Mucosa of descending colon (tissue), 3 donors: Measurements from ENCODE around the gene CARD14. TPM values are rescaled to one million over a fixed set of nuclear protein-coding genes. Genes with fewer than 3 reads are reported as not detected.

ENCODE experiments used
- ATAC-seq: fragments of 200-7000 bp; cut with Tn5 transposase; one replicate; pipeline ENCODE4 v1.9.1; 2020; ENCODE audit warnings: mild to moderate bottlenecking, moderate library complexity
- DNase-seq, 3 donors: peaks; one replicate each; pipeline ENCODE4 v3.0.0-alpha.2; 2020
- H3K36me3 ChIP-seq: fragments of 200-600 bp; one replicate; pipeline ENCODE4 v1.8.0; 2021; ENCODE audit warnings: low read depth, mild to moderate bottlenecking
- H3K4me1 ChIP-seq: fragments of 200-600 bp; one replicate; pipeline ENCODE4 v1.8.0; 2021; ENCODE audit warnings: low read depth, mild to moderate bottlenecking
- H3K4me3 ChIP-seq: fragments of 200-600 bp; one replicate; pipeline ENCODE4 v1.8.0; 2021; ENCODE audit warnings: mild to moderate bottlenecking
- H3K9me3 ChIP-seq: fragments of 200-600 bp; one replicate; pipeline ENCODE4 v1.8.0; 2021; ENCODE audit warnings: mild to moderate bottlenecking
- CTCF ChIP-seq: fragments of 200-600 bp; IDR thresholded peaks from one replicate; pipeline ENCODE4 v1.8.0; 2022; ENCODE audit warnings: antibody characterized with exemption, mild to moderate bottlenecking
- intact Hi-C, 2 donors: fragments of 100-400 bp; cut with DNase I in 1 of 2; cut with micrococcal nuclease in 1 of 2; formaldehyde crosslinking; loops; one replicate each; pipeline versions ENCODE4 v1.11.0 to v1.11.1; 2022; cut with DNase I, micrococcal nuclease
- total RNA-seq, 3 donors: library from RNA; stranded (reverse); fragmentation: NEBNext Ultra II Directional in 2 of 3; extraction: Animal tissue kit (Norgen Biotek cat#: 25700) in 2 of 3; gene quantifications; one replicate each; pipeline versions ENCODE4 v1.2.1 to v1.2.4, GENCODE V29; 2021 to 2023
- donor health status: DM: no; HTN: no; CAD: no; lungs with moderate emphysema.
- donor health status: DM: no; HTN: no; CAD: no.
- donor health status: DM: no; HTN: yes; CAD: no.

The CARD14 gene
- total RNA-seq, 3 donors from 2014 or later = 0.38 to 2.4 (median 1.4) TPM

GRCh38 chr17:80201446-80201845 lies 31.6 kb downstream of the CARD14 start:
- H3K4me3 ChIP-seq = no peak overlapping the region
- DNase-seq = no peak
- intact Hi-C loops = no loop called here

DNA sequence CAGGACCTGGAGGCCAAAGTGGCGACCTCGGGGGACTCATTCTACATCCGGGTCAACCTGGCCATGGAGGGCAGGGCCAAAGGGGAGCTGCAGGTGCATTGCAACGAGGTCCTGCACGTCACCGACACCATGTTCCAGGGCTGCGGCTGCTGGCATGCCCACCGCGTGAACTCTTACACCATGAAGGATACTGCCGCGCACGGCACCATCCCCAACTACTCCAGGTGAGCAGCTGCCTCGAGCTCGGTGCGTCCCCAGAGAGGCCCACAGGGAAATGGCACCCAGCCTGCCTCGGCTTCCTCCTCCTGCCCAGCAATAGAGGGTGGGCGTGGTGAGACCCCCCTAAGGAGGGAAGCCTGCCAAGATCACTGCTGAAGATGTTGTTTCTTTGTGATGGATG lies 32.4 kb downstream of the CARD14 start:
- no peak overlapping the region for H3K4me3 ChIP-seq
- no peak for TF ChIP-seq CTCF
- intact Hi-C loops = no loop called here
- H3K36me3 ChIP-seq = no peaks in the 10 kb centered on the region
- DNase-seq (no peak), ATAC-seq (no peak)
- no peaks in the 10 kb centered on the region for H3K4me1 ChIP-seq
- no peaks in the 10 kb centered on the region for H3K9me3 ChIP-seq

More at GRCh38 chr17:80201446-80201845, 31.6 kb downstream of the CARD14 start:
- ATAC-seq = no peak
- no peaks in the 10 kb centered on the region for H3K36me3 ChIP-seq
- no peaks in the 10 kb centered on the region for H3K4me1 ChIP-seq
- H3K9me3 ChIP-seq = no peaks in the 10 kb centered on the region
- TF ChIP-seq CTCF = no peak

DNA sequence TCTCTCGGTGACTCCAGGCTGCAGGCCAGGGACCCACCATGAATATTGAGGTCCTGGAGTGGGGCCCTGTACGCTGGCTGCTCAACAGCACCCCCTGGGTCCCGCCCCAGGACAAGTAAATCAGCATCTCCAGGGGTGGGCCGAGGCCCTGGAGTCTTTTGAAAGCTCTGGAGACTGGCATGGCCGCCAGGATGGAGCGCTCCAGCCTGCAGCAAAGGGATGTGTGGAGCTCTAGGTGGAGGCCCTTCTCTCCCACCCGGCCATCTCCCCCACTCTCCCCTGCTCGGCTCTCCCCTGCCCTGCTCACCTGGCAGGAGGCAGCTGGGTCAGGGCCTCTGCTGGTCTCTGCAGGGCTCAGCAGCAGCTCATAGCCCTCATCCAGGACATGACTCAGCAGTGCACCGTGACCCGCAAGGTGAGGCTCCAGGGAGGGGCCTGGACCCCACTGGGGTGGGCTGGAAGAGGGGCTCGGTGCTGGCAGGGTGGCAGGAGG lies 33.7 kb downstream of the CARD14 start:
- ATAC-seq (no peak), DNase-seq (no peak)
- H3K4me1 ChIP-seq = no peaks in the 10 kb centered on the region
- no peaks in the 10 kb centered on the region for H3K36me3 ChIP-seq
- no peak overlapping the region for H3K4me3 ChIP-seq
- H3K9me3 ChIP-seq = no peaks in the 10 kb centered on the region
- intact Hi-C loops = no loop called here
- TF ChIP-seq CTCF = no peak

GRCh38 chr17:80204626-80205468 lies 35.0 kb downstream of the CARD14 start:
- DNase-seq (no peak), ATAC-seq (no peak)
- H3K9me3 ChIP-seq = no peaks in the 10 kb centered on the region
- intact Hi-C loops = no loop called here
- H3K36me3 ChIP-seq = no peaks in the 10 kb centered on the region
- H3K4me1 ChIP-seq = no peaks in the 10 kb centered on the region
- H3K4me3 ChIP-seq = no peak overlapping the region
- TF ChIP-seq CTCF = no peak

GRCh38 chr17:80205811-80206210 lies 36.0 kb downstream of the CARD14 start:
- H3K36me3 ChIP-seq = peaks cover 4% of the 10 kb centered on the region

More at GRCh38 chr17:80205811-80206210, 36.0 kb downstream of the CARD14 start:
- Histone ChIP-seq H3K4me1 (no peaks in the 10 kb centered on the region), H3K4me3 (no peak overlapping the region), H3K9me3 (no peaks in the 10 kb centered on the region)
- DNase-seq (no peak), ATAC-seq (no peak)
- no peak for TF ChIP-seq CTCF
- intact Hi-C loops = no loop called here
